Trophoblast cell (in vitro differentiated cells and primary cell): Measurements from ENCODE around the gene LYZL1.
"Not testable (repeated sequence)": the region's sequence is repeated elsewhere in the genome, so short reads cannot be mapped to it uniquely, and the experiment has no call there.

Experiments used
- DNase-seq, 2 donors: peaks; one replicate each; pipeline ENCODE4 v3.0.0-alpha.2; 2016
- H2AFZ ChIP-seq: 2 replicates; pipeline ENCODE4 v1.6.1; 2013; ENCODE audit warnings: low read length, moderate library complexity, mild to moderate bottlenecking; ENCODE audit not compliant: insufficient read depth, poor library complexity
- H2AK5ac ChIP-seq: 2 replicates; pipeline ENCODE4 v1.6.1; 2013; ENCODE audit warnings: mild to moderate bottlenecking, low read length
- H2BK120ac ChIP-seq: 2 replicates; pipeline ENCODE4 v1.6.1; 2013; ENCODE audit warnings: low read length, mild to moderate bottlenecking, moderate library complexity; ENCODE audit not compliant: insufficient read depth, poor library complexity
- H2BK12ac ChIP-seq: 2 replicates; pipeline ENCODE4 v1.6.1; 2013; ENCODE audit warnings: mild to moderate bottlenecking, low read length, moderate library complexity
- H2BK5ac ChIP-seq: 2 replicates; pipeline ENCODE4 v1.6.1; 2013; ENCODE audit warnings: low read length, low read depth, moderate library complexity, mild to moderate bottlenecking; ENCODE audit not compliant: poor library complexity
- H3K14ac ChIP-seq: 2 replicates; pipeline ENCODE4 v1.6.1; 2013; ENCODE audit warnings: mild to moderate bottlenecking, low read length
- H3K18ac ChIP-seq: 2 replicates; pipeline ENCODE4 v1.6.1; 2013; ENCODE audit warnings: mild to moderate bottlenecking, low read length
- H3K23ac ChIP-seq: 2 replicates; pipeline ENCODE4 v1.6.1; 2013; ENCODE audit warnings: low read length
- H3K27ac ChIP-seq: 2 replicates; pipeline ENCODE4 v1.5.1; 2013; ENCODE audit warnings: low read depth, mild to moderate bottlenecking, inconsistent platforms, low read length, moderate library complexity
- H3K27me3 ChIP-seq: 2 replicates; pipeline ENCODE4 v1.6.1; 2013; ENCODE audit warnings: inconsistent platforms, mild to moderate bottlenecking, low read length, moderate library complexity; ENCODE audit not compliant: insufficient read depth
- H3K36me3 ChIP-seq, 2 experiments: 1 replicate in 1 of 2; 2 replicates in 1 of 2; pipeline ENCODE4 v1.6.1; 2013; ENCODE audit warnings: low read length in 2 of 2, mild to moderate bottlenecking in 2 of 2, moderate library complexity in 1 of 2; ENCODE audit not compliant: insufficient read depth in 2 of 2, control insufficient read depth in 1 of 2
- H3K4ac ChIP-seq: 2 replicates; pipeline ENCODE4 v1.6.1; 2013; ENCODE audit warnings: low read depth, mild to moderate bottlenecking, low read length, moderate library complexity
- H3K4me1 ChIP-seq, 2 experiments: 1 replicate in 1 of 2; 2 replicates in 1 of 2; pipeline ENCODE4 v1.6.1; 2013; ENCODE audit warnings: low read length in 2 of 2, mild to moderate bottlenecking in 2 of 2, moderate library complexity in 1 of 2; ENCODE audit not compliant: insufficient read depth in 2 of 2, control insufficient read depth in 1 of 2
- H3K4me2 ChIP-seq: 2 replicates; pipeline ENCODE4 v1.6.1; 2013; ENCODE audit warnings: inconsistent platforms, mild to moderate bottlenecking, low read length, moderate library complexity
- H3K4me3 ChIP-seq: 2 replicates; pipeline ENCODE4 v1.5.1; 2013; ENCODE audit warnings: mild to moderate bottlenecking, low read depth, low read length, inconsistent platforms
- H3K79me1 ChIP-seq: one replicate; pipeline ENCODE4 v1.6.1; 2013; ENCODE audit warnings: low read length
- H3K79me2 ChIP-seq: 2 replicates; pipeline ENCODE4 v1.6.1; 2013; ENCODE audit warnings: low read length, mild to moderate bottlenecking; ENCODE audit not compliant: control insufficient read depth, insufficient read depth, poor library complexity
- H3K9ac ChIP-seq: 2 replicates; pipeline ENCODE4 v1.6.1; 2013; ENCODE audit warnings: mild to moderate bottlenecking, low read length
- H3K9me3 ChIP-seq: 2 replicates; pipeline ENCODE4 v1.6.1; 2013; ENCODE audit warnings: low read depth, mild to moderate bottlenecking, control low read depth, inconsistent platforms, low read length; ENCODE audit not compliant: insufficient read depth
- H4K12ac ChIP-seq: 2 replicates; pipeline ENCODE4 v1.6.1; 2013; ENCODE audit warnings: low read depth, mild to moderate bottlenecking, low read length, moderate library complexity
- H4K8ac ChIP-seq: 2 replicates; pipeline ENCODE4 v1.6.1; 2013; ENCODE audit warnings: low read depth, mild to moderate bottlenecking, low read length, moderate library complexity
- H4K91ac ChIP-seq: one replicate; pipeline ENCODE4 v1.6.1; 2013; ENCODE audit warnings: low read depth, mild to moderate bottlenecking, low read length, moderate library complexity
- WGBS: extraction: QIAGEN DNeasy Blood & Tissue Kit; methylation state at CpG from one replicate; pipeline ENCODE4 v1.1.7; 2013; ENCODE audit warnings: missing lambda C conversion rate; ENCODE audit not compliant: insufficient read length, insufficient coverage; ENCODE audit errors: extremely low coverage; 5-methylcytosine and 5-hydroxymethylcytosine counted together

The LYZL1 gene

DNA sequence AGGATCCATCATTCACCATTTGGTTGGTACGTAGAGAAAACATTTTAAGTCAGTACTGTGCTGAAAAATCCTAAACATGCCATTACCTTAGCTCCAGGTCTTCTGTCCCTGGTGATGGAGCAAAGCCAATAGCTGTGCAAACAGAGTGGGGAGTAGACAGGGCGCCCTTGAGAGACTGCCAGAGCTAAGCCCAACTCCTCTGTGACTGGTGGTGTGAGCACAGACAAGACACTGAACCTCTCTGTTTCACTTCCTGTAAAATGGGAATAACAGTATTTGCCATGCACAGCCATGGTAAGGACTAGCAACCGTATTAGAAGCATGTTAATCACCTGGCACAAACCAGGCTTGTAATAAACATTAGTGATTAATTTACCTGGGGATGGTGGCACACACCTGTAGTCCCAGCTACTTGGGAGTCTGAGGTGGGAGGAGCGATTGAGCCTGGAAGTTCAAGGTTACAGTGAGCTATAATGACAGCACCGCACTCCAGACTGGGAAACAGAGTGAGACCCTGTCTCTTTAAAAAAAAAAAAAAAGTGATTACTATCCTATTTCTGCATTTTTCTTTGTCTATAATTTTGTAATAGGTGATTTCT is 28.7 kb downstream of the LYZL1 start:
- no peak overlapping the region for H3K18ac ChIP-seq
- H3K9ac ChIP-seq = no peak overlapping the region
- no peak overlapping the region for H3K14ac ChIP-seq
- no peak overlapping the region for H4K12ac ChIP-seq
- no peak overlapping the region for H3K4ac ChIP-seq
- no peaks in the 10 kb centered on the region for H3K36me3 ChIP-seq
- peak overlapping the region; percentile 37 for H2BK12ac ChIP-seq
- H2BK5ac ChIP-seq = no peak overlapping the region
- H3K9me3 ChIP-seq = peaks cover 2% of the 10 kb centered on the region
- no peak overlapping the region for H3K4me2 ChIP-seq
- H3K27me3 ChIP-seq = no peaks in the 10 kb centered on the region
- WGBS = no CpG with 5 or more reads among the region's 5 CpGs
- no peak overlapping the region for H4K91ac ChIP-seq
- peaks cover 3 to 7% of the 10 kb centered on the region in 2 experiments for H3K4me1 ChIP-seq
- H2AK5ac ChIP-seq = no peak overlapping the region
- no peak overlapping the region for H2BK120ac ChIP-seq
- H3K27ac ChIP-seq = no peak overlapping the region
- no peak overlapping the region for H3K4me3 ChIP-seq
- no peak overlapping the region for H4K8ac ChIP-seq
- H3K23ac ChIP-seq = no peak overlapping the region
- H3K79me1 ChIP-seq = no peaks in the 10 kb centered on the region
- H3K79me2 ChIP-seq = no peaks in the 10 kb centered on the region
- H2AFZ ChIP-seq = no peak overlapping the region
- DNase-seq = no peak

DNA sequence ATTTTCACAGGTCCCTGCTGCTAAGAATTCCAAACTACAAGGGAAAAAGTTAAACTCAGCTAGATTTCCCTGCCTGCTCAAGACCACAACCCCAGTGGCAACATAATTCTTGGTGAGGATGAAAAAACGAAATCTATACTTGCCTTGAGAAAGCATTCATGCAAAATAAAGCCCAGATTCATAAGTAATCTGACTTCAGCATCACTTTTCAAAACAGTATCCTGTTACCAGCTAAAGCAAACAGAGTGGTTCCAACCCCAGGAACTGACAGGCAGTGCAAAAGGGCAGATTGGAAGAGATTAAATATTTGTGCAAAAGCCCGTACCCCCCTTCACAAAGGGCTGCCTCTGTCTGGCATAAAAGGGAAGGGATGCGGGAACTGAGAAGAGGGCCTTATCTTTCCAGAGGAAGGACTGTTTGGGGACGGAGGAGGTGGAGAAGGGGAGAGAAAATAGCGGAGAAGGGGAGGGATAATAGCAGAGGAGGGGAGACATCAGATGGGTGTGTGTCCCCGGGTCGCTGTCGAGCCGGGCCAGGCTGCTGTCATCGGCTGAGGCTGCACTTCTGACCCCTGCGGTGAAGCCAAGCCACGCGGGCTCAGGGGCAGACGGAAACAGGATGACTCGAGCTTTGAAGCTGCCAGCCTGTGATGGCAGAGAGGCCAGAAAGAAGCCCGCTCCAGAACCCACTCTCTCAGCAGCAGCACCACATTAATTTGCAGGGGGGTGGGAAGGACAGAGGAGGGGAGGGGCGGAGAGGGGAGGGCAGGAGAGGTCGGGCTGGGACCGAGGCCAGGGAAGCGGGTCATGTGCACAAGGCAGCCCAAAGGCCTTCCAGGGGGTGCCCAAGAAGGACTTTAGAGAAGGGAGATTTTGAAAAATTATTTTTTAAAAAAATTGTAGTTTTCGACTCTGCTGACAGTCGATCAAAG is 29.5 kb downstream of the LYZL1 start:
- not testable (repeated sequence) for H3K18ac ChIP-seq, H2BK12ac ChIP-seq, H4K12ac ChIP-seq, H3K4me2 ChIP-seq, H2BK5ac ChIP-seq, H3K9me3 ChIP-seq, DNase-seq, H3K4me3 ChIP-seq, H3K9ac ChIP-seq, H4K91ac ChIP-seq, H3K14ac ChIP-seq, H3K4ac ChIP-seq, H3K36me3 ChIP-seq, H3K79me1 ChIP-seq, H3K27me3 ChIP-seq, H3K79me2 ChIP-seq, H2AFZ ChIP-seq, H4K8ac ChIP-seq, H3K4me1 ChIP-seq, H2BK120ac ChIP-seq, H2AK5ac ChIP-seq, H3K23ac ChIP-seq
- peak overlapping the region; percentile 44 for H3K27ac ChIP-seq
- WGBS = no CpG with 5 or more reads among the region's 22 CpGs

DNA sequence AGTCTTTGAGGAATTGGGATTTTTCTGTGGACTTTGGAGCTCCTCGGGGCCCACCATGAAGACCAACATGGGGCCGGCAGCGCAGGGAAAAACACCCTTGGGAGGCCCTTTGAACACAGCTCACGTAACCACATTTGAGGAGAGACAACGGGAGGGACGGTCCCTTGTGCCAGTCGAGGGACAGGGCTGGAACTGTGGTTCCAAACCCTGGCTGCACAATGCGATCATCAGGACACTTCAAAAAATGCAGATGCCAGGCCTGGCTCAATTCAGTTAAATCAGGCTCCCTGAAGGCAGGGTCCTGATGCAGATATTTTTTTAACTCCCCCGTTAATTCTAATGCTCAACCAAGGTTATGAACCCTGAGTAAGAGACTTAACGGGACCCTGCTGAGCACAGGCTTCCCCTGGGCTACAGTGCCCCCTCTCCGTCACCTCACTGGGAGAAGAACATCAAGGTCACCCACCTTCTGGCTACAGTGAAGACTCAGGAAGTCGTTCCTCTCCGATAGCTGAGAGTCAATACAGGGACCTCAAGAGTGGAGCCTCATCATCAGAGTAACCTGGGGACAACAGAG is 30.4 kb downstream of the LYZL1 start:
- H2BK12ac ChIP-seq = peak overlapping the region; percentile 52
- no peaks in the 10 kb centered on the region for H3K27me3 ChIP-seq
- H3K9ac ChIP-seq = no peak overlapping the region
- peak overlapping the region; percentile 22 for H4K8ac ChIP-seq
- no peak for DNase-seq
- H2AK5ac ChIP-seq = peak overlapping the region; percentile 7
- peaks cover 1% of the 10 kb centered on the region for H3K79me1 ChIP-seq
- peak overlapping the region; percentile 55 for H4K91ac ChIP-seq
- H4K12ac ChIP-seq = no peak overlapping the region
- H2BK120ac ChIP-seq = peak overlapping the region; percentile 47
- no peak overlapping the region for H3K4me3 ChIP-seq
- H3K4me1 ChIP-seq = peaks cover 10 to 11% of the 10 kb centered on the region in 2 experiments
- peak overlapping the region; percentile 29 for H3K18ac ChIP-seq
- no peak overlapping the region for H2BK5ac ChIP-seq
- no peak overlapping the region for H3K27ac ChIP-seq
- H3K36me3 ChIP-seq = no peaks in the 10 kb centered on the region
- H3K23ac ChIP-seq = no peak overlapping the region
- peak overlapping the region; percentile 49 for H3K14ac ChIP-seq
- no peak overlapping the region for H3K4ac ChIP-seq
- no peak overlapping the region for H2AFZ ChIP-seq
- no peaks in the 10 kb centered on the region for H3K79me2 ChIP-seq
- no peaks in the 10 kb centered on the region for H3K9me3 ChIP-seq
- WGBS = no CpG with 5 or more reads among the region's 13 CpGs
- no peak overlapping the region for H3K4me2 ChIP-seq

DNA sequence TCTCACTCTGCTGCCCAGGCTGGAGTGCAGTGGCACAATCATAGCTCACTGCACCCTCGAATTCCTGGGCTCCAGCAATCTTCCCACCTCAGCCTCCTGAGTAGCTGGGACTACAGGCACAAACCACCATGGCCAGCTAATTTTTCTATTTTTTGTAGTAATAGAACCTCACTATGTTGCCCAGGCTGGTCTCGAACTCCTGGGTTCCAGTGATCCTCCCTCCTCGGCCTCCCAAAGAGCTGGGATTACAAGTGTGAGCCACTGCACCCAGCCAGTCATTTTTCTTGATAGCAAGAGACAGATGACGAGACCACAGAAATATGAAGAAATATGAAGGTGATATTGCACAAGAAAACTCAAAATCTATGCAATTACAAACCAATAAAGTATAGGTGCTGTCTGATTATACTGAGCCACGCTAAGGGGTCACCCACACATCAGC is 31.8 kb downstream of the LYZL1 start:
- no CpG with 5 or more reads among the region's 5 CpGs for WGBS
- H2AFZ ChIP-seq = not testable (repeated sequence)
- H2BK12ac ChIP-seq = peak overlapping the region; percentile 62

More for the DNA sequence above, 31.8 kb downstream of the LYZL1 start:
- not testable (repeated sequence) for H3K9me3 ChIP-seq, H3K18ac ChIP-seq, H2AK5ac ChIP-seq, H3K27ac ChIP-seq, H2BK120ac ChIP-seq, H3K79me2 ChIP-seq, H2BK5ac ChIP-seq, H4K8ac ChIP-seq, H4K91ac ChIP-seq, H4K12ac ChIP-seq, H3K36me3 ChIP-seq, H3K9ac ChIP-seq, H3K4me3 ChIP-seq, H3K79me1 ChIP-seq, H3K4ac ChIP-seq, H3K27me3 ChIP-seq, H3K23ac ChIP-seq, H3K14ac ChIP-seq, H3K4me2 ChIP-seq
- peaks cover 12 to 13% of the 10 kb centered on the region in 2 experiments for H3K4me1 ChIP-seq
- DNase-seq = peak in 1 of 2 donors; percentile 60
